SHP77 (cell line): ENCODE measurements around the gene RXRA.

ENCODE experiments used
- DNase-seq, 2 experiments: peaks; one replicate each; lab custom pipeline; 2025; lab: John Stamatoyannopoulos, UW

The RXRA gene

GRCh38 chr9:134323741-134324358 lies 2.4 kb upstream of the RXRA start:
- peak; percentile 33 to 63 for DNase-seq

DNA sequence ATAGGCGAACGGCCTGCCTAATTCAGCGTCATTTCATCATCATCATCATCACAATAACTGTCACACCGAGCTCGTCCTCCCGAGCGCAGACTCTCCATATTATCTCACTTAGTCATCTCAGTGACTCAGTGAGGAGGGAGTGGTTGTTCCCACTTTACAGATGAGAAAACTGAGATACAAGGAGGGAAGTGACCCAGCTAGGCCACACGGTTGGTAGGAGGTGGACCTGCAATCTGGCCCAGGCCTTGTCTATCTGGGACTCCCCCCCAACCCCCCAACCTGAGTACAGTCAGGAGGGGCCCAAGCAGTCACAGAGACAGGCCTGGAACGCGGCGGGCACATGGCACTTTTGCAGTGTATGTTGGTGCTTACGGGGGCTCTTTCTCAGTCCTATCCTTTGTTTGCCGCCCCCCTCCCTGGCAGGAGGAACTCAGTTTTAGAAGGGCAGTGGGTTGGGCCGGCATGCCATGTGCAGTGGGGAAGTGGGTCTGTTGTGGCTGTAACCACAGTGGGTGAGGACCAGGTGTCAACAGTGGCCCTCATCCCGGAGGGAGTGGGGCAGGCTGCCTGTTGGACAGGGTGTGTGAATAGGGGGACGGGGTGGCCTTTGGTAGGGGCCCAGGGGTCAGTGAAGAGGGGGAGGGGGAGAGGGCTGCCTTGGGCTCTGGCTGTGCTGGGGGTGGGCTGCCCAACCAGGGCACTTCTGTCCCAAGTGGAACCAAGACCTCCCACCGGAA lies 1.7 kb upstream of the RXRA start:
- DNase-seq: no peak

DNA sequence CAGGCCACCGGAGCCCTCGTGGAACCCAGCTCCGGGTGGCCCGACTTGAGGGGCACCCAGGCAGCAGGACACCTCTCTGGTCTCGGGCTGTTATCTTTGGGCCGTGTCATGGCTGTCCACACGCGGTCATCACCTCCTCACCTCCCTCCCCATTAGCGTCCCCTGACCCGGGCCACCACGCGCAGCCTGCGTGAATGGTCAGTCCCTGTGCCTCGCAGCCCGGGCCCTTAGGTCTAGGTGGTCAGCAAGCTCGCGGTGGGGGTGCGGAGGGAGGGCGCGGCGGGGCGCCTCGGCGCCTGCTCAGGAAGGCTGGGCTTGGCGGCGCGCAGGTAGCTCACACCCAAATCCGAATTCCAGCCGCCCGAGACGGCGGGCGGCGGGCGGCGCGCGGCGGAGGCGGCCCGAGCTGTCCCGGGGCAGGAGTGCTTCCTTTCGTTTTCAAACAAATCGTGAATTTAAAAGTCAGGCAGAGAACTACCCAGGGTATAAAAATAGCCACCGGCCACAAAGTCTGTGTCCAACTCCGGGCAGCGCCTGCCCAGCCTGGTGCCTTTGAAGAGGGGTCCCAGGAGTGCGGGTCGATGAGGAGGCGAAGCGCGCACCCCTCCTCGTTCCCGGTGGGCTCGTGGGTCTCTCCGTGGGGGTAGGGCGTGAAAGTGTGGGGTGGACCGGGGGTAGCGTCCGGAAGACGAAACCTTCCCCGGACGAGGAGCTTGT lies 1.0 kb upstream of the RXRA start:
- DNase-seq: no peak

DNA sequence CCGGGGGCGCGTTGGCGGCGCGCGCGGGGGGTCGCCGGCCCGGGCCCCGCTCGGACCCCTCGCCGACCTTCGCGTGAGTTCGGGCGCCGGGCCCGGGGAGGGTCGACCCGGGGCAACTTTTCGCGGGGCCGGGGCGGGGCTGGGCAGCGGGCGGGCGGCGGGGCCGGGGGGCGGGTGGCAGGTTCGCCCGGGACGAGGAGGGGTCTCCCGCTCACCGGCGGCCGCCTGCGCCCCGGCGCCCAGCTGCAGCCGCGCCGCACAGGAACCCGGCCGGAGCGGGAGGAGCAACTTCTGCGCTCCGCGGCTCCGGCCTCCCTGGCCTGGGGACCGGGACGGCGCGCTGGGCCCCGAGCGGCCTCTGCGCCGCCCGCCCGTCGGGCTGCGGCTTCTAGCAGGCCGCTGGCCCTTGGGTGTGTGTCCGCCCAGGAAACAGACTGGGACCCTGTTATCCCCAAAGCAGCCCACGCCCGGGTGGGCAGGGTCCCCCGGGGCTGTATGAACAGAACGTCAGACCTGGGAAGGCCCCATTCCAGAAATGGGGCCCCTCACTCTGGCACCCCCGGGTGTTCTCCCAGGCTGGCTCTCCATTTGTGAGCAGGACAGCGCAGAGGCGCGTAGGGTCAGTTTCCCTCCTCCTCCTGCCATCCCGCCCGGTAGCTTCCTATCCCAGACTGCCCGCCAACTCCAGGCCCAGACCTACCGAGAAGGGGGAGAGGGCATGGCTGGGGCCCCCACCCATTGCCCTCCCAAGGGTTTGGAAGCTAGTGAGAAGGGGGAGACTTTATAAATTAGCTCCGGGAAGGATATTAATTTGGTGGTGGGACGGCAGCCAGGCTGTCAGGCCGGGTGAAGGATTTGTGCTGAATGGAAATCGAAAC lies 708 bp downstream of the RXRA start:
- no peak for DNase-seq

DNA sequence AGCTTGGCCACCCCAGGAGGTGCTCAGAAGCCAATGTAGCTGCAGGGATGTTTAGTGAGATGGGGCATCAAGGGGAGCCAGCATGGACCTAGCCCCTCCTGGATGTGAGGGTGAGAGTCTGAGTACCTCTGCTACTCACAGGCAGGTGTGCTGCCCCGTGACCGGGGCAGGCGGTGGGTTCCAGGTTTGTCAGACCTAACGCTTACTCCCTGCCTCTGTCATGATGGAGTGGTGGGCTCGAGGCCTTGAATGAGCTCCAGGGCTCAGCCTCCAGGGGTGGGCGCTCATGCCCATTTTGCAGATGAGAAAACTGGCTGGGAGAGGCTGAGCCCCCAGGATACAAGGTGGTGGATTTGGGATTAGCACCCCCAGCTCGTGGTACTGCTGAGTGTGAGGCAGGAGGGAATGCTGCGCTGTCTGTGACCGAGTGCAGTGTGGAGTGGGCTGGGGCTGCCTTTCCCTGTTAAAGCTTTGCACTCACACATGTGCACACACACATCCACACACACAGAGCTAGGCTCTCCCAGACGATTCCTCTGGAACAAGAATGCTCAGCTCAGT lies 1.5 kb downstream of the RXRA start:
- no peak for DNase-seq

- DNase-seq: no peak
Measured at GRCh38 chr9:134328341-134328840, 2.1 kb downstream of the RXRA start.

DNA sequence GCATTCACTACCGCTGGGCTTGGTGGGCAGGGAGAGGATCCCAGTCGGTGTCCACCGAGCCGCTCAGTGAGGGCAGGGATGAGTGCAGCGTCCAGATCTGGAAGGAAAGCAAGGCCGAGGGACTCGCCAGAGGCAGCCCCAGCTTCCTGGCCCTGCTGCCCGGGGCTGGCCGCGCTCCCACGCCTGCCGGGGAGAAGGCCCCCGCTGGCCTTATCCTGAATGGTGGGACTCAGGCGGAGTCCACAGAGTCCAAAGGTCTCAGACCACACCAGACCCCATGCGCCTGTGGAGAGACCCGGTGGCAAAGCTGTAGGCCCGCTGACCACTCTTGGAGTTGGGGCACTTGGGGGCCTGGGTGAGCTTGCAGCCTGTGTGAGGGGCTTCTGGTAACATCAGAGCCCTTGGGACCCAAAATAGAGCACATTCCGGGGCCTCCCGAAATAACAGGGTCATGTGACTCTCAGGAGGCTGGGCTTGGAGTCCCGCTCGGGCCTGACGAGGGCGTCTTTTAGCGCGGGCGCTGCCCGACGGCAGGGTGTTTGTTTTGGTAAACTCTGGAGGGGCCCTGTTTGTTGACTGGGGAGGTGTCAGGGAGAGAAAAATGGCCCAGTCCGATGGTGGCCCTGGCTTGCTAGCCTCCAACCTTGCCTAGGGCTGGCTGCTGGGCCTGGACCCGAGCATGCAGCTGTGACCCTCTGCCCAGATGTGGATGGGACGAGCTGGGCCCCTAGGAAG lies 2.8 kb downstream of the RXRA start:
- no peak for DNase-seq

GRCh38 chr9:134329576-134329855 lies 3.3 kb downstream of the RXRA start:
- no peak for DNase-seq

DNA sequence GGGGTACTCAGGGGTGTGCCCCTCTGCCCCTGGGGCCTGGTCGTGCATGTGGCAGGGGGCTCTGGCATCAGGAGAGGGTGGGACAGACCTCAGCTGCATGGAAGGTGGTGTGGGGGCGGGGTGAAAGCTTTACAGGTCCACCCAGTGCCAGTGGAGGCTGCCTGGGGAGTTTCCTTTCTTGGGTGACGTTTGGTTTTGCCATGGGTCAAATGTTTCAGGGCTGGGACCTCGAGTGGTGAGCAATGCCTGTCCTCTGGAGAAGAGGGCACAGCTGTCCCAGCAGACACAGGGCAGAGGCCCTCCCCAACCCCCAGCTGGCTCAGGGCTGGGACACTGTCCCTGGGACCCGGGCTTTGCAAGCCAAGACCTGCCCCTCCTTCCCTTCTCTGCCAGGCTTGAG lies 3.6 kb downstream of the RXRA start:
- no peak for DNase-seq

DNA sequence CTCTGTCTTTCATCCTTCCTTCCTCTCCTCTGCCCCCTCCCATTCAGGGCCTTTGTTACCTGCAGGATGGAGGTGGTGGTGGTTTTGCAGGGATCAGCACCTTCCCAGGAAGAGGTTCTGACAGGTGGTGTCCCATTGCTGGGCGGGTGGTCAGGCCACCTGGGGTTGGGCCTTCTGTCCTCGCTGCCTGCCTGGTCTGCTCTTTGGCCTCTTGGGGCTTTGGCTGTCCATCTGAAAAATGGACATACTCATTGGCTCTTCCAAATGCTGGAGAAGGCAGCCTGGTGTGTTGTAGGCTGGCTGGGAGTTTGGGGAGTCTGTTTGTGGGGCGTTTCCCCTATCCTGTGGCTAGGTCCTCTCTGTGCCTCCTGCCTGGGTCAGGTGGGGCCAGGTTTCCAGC lies 4.3 kb downstream of the RXRA start:
- DNase-seq: no peak

DNA sequence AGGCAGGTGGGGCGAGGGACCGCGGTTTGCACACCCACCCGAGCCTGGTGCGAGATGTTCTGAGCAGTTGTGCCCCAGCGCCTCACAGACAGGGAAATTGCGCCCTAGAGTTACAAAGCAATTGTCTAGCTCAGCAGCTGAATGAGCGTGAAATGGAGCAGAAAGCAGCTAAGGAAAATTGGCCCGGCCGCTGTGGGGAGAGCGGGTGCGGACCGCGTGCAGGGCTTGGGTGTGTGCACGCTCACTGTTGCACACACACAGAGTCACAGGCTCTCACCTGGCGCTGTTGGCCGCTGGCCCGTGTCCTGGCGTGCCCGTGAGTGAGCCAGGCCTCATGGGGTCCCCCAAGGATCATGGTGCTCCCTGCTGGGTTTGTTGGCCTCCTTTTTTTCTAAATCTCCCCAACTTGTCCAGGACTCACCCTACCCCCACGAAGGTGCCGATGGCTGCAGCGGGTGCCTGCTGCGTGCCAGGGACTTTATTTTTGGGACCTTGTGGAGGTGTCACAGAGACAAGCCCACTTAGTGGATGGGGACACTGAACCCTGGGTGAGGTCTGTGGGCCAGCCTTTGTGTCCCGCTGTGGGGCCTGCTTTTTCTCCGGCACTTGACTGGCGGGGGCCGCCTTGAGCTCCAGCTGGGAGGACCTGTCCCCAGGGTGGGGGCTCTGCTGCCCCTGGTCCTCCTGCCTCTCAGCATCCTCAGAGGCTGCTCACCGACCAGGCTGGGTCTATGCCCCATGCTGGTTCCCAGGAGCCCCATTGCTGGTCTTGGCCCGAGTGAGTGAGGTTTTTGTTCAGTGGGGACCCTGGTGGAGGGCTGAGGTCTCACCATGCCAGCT lies 5.2 kb downstream of the RXRA start:
- DNase-seq: no peak

DNA sequence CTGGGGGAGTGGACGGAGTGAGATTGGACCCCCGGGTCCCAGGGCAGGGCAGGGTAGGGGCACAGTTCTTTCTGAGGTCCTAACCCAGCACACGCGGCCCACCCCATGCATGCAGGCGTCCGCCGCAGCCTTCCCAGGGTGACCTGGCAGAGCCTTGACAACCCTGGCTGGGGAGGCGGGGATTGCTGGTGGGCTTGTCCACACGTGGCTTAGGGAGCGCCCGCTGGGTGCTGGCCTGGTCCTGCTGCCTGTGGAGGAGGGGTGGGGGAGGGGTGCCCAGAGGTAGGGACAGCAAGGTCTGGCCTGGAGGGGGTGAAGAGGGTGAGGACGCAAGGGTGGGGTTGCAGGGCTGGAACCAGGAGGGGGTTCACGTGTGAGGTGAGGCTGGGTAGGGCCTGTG lies 6.0 kb downstream of the RXRA start:
- DNase-seq: no peak

DNA sequence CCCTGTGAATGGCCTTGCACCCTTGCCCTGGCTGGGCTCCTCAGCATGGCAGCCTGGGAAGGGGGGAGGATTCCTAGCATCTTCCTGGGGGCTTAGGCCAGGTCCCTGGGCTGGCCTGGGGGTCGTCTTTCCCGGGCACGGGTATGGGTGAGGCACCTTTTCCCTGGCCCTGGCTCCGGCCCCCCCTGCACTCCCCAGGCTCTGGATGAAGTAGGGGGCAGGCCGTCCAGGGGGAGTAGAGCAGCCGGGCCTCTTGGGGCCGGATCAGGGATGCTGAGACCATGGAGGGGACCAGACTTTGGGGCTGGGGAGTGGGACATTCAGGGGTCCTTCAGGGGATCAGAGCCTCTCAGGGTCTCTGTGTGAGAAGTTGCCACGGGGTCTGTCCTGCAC lies 6.6 kb downstream of the RXRA start:
- DNase-seq: no peak

- DNase-seq: no peak
Measured at GRCh38 chr9:134333234-134333873, 7.1 kb downstream of the RXRA start.

- no peak for DNase-seq
Measured at GRCh38 chr9:134333874-134334581, 7.8 kb downstream of the RXRA start.

DNA sequence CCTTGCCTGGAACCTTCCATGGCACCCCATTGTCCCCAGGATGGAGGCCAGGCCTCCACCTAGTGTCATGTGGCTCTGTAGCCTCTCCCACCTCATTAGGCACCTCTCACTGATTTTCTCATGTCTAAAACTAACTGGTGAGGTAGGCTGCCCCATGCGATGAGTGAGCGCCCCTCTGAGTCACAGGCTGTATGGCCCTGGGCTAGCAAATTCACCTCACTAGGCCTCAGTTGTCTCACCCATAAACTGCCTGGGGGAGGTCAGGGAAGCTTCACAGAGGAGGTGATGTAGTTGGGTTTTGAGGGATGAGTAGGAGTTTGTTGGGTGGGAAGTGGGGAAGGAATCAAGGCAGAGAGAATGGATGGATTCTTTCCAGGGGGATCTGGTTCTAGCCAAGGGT lies 8.8 kb downstream of the RXRA start:
- DNase-seq: no peak

DNA sequence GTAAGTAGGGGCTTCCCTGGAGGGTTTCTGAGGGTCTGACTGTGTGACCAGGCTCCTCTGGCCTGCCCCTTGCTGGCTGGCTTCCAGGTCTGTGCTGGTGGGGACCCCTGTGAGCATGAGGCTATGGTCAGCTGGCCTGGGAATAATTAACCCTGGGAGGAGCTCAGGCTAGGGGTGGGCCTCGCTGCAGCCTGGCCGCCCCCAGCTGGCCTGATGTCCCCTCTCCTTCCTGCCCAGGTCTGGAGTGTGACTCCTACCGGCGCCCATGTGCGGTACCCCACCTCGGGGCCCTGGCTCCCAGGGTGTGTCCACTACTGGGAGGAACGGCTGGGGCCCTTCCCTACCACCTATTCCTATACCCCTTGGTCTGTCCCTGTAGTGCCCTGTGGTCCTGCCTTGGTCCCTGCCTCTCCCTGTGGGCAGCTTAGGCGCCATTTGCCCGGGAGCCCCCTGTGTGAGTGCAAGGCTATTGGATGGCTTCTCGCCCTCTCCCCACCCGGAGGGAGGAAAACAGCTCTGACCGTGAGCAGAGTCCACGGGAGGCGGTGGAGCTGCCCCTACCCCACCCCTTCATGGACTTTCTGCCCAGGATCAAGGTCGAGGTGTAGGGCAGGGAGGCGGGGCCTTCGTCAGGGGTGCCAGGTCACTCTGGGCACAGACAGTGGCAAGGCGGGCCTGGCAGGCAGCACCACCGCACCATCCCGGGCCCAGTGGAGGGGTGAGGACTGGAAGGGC lies 9.4 kb downstream of the RXRA start:
- no peak for DNase-seq

- no peak for DNase-seq
Measured at GRCh38 chr9:134336228-134336627, 10.0 kb downstream of the RXRA start.

- DNase-seq: no peak
Measured at GRCh38 chr9:134336924-134337323, 10.7 kb downstream of the RXRA start.
